Amygdala (tissue), 56 donors: Measurements from ENCODE around the gene SPATA31E1.
"Not testable (repeated sequence)": the region's sequence is repeated elsewhere in the genome, so short reads cannot be mapped to it uniquely, and the experiment has no call there.

Source experiments
- DNase-seq, 56 donors: peaks; one replicate each; lab custom pipeline; 2025; lab: John Stamatoyannopoulos, UW

The SPATA31E1 gene

GRCh38 chr9:87882627-87883026, at the start of gene SPATA31E1:
TSS of gene SPATA31E1 (plus strand) at chr9:87882877. CDS start at chr9:87882892, 15 bp downstream.
- no peak for DNase-seq

GRCh38 chr9:87834357-87834756, 48.3 kb upstream of the SPATA31E1 start:
- no peak for DNase-seq

- DNase-seq = no peak
These were observed 46.1 kb upstream of the SPATA31E1 start for GRCh38 chr9:87836536-87836935.

DNA sequence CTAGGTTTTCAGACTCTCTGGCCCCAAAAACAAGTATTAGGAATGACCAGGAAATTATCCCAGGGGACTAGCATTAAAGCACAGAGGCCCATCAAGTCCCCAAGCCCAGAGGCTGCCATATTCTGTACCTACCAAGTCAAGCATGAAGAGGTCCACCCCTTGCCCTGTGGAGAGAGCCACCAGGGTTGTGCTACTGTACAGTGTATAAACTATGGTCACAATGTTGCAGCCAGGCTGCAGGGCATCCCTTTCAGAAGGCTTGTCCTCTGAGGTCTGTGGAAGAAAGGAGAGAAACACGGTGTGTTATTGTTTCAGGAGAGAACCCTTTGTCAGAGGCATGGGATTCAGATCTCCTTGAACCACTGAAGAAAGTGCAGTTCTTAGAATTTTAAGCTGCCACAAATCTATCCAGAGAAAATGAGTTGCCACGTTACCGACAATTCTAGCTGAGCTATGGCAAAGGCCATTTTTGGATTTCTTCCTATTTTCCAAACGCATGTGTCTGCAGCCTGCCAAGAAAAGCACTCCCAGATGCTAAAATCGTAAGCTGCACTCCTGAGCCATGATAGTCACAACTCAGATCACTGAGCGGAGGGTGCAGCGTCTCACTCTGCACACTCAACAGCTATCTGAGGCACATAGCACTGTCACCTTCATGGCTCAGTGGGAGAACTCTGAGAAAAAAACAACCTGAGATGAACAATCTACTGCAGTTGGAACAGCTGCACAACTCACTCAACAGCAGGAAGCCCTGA, 45.5 kb upstream of the SPATA31E1 start:
- DNase-seq = peak in 5 of 56 donors; percentile 10 to 24 (median 16)

- no peak for DNase-seq
These were observed 42.5 kb upstream of the SPATA31E1 start for GRCh38 chr9:87840134-87840533.

- DNase-seq = no peak
These were observed 39.6 kb upstream of the SPATA31E1 start for GRCh38 chr9:87842878-87843585.

GRCh38 chr9:87844506-87844905, 38.2 kb upstream of the SPATA31E1 start:
- no peak for DNase-seq

DNA sequence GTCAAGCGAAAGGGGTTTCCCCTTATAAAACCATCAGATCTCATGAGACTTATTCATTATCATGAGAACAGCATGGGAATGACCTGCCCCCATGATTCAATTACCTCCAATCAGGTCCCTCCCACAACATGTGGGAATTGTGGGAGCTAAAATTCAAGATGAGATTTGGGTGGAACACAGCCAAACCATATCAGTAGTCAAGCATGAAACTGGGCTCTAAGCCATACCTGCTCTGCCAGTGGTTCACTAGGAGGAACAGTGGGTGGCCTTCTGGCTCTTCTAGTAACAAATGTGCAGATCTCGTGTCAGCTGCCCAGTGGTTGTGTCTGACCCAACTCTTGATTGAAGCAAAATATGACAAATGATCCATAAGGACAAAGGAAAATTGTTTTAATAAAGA, 34.9 kb upstream of the SPATA31E1 start:
- not testable (repeated sequence) for DNase-seq

DNA sequence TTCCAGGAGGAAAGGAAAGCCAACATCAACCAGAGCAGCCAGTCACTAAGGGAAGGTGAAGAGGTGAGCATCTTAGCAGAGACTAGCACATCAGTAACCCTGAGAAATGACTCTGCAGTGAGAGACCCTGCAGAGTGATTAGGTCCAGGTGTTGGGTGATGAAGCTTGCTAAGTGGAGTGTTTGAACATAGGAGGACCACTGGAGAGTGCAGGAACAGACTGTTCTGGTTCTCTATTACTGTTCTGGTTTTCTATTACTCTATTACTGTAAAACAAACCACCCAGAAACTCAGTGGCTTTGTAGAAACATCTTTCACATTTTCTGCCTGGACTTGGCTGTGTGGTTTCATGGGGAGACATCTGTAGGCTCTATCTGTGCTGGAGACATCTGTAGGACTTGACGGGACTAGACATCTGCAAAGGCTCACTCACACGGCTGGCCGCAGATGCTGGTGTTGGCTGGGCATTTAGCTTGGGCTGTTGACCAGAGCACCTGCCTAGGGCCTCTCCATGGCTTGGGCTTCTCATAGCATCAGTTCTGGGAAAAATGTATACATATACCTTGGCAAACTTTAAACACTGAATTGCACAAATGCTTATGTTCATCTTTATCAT, 33.4 kb upstream of the SPATA31E1 start:
- DNase-seq = no peak

- no peak for DNase-seq
These were observed 32.3 kb upstream of the SPATA31E1 start for GRCh38 chr9:87850391-87850790.

- not testable (repeated sequence) for DNase-seq
These were observed 31.5 kb upstream of the SPATA31E1 start for GRCh38 chr9:87851186-87851585.

GRCh38 chr9:87853302-87853701, 29.4 kb upstream of the SPATA31E1 start:
- DNase-seq = no peak

DNA sequence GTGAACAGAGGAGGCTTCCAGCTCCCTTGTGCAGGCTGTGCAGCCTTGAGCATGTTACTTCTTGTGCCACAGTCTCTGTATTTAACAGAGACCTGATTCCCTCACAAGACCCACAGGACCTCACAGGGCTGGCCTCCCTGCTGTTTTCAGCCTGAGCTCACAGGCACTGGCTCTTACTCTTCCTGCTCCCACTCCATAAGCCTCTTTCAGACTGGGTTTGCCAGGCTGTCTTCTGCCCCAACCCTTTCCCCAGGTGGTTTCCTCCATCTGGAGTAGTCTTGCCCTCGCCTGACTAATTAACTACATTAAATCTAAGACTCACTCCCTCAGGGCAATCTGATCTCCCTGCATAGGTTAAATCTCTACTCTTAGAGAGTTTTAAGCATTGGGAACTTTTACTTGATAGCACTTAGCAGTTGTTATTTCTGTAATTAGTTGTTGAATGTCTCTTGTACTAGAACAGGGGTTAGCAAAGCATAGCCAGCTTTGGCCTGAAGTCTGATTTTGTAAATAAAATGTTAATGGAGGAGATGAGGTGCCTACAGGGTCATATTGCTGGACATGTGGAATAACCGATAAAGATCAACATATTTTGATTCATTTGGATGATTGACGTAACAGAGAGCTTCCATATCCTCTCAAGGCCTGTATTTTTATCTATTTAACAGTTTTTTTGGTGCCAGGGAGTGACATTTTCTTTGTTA, 28.6 kb upstream of the SPATA31E1 start:
- DNase-seq = no peak

GRCh38 chr9:87854580-87854955, 28.1 kb upstream of the SPATA31E1 start:
- no peak for DNase-seq

GRCh38 chr9:87855061-87855460, 27.6 kb upstream of the SPATA31E1 start:
- no peak for DNase-seq

DNA sequence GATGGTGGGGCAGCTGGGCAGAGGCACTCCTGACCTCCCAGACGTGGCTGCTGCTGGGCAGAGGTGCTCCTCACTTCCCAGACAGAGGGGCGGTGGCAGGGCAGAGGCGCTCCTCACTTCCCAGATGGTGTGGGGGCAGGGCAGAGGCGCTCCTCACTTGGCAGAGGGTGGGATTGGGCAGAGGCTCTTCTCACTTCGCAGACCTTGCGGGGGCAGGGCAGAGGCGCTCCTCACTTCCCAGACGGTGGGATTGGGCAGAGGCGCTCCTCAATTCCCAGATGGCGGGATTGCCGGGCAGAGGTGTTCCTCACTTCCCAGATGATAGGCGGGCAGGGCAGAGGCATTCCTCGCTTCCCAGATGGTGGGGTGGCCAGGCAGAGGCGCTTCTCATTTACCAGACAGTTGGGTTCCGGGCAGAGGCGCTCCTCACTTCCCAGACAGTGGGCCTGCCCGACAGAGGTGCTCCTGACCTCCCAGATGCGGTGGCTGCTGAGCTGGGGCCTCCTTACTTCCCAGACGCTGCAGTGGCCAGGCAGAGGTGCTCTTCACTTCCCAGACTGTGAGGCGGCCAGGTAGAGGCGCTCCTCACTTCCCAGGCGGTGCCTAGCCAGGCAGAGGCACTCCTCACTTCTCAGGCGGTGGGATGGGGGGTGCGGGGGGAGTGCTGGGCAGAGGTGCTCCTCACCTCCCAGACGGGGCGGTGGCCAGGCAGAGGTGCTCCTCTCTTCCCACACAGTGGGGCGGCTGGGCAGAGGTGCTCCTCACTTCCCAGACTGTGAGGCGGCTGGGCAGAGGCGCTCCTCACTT, 25.3 kb upstream of the SPATA31E1 start:
- no peak for DNase-seq

DNA sequence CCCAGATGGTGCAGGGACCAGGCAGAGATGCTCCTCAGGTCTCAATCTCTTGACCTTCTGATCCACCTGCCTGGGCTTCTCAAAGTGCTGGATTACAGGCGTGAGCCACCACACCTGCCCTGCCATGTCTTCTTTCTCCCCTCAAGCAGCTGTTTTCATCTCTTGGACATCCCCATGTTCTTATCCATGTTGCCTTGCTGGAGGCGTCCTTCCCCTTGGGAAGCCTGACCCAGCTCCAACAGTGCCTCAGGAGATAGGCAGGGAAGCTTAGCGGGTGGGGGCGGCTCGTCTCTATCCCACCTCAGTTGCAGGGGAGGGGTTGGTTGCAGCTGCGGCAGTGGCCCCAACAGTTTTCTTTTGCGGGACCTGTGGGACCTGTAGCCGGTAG, 24.7 kb upstream of the SPATA31E1 start:
- no peak for DNase-seq

DNA sequence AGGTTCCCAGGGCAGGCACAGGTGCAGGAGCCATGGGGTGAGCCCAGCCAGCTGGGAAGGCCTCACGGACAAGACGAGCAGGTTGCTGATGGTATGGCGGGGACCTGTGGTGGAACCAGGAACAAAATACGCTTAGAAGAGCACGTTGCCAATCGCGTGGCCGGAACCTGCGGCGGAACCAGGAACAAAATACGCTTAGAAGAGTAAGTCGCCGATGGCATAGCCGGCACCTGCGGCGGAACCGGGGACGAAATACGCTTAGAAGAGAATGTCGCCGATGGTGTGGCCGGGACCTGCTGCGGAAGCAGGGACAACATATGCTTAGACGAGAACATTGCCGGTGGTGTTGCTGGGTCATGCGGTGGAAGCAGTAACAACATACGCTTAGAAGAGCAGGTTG, 23.5 kb upstream of the SPATA31E1 start:
- no peak for DNase-seq

- no peak for DNase-seq
These were observed 22.9 kb upstream of the SPATA31E1 start for GRCh38 chr9:87859786-87860185.

DNA sequence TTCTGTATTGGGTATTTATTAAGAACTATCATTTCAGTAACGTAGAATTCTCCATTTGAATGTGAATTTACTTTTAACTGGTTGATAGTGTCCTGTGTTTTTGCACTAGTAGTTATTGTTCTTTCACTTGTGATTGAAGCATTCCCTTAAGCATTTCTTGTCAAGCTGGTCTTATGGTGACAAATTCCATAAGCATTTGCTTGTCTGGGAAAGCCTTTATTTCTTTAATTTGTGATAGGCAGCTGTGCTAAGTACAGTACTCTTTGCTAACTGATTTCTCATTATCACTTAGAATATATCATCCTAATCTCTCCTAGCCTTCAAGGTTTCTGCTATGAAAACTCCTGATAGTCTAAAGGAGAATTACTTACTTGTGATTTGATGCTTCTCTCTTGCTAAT, 21.3 kb upstream of the SPATA31E1 start:
- DNase-seq = no peak
